K562 (cell line): ENCODE results near the gene KATNAL1. TPM values are rescaled to one million over a fixed set of nuclear protein-coding genes. Genes with fewer than 3 reads are reported as not detected.

Experiments
- ATAC-seq: fragments of 200-7000 bp; cut with Tn5 transposase; 3 replicates; pipeline ENCODE4 v1.9.1; 2020; ENCODE audit warnings: moderate library complexity
- BruUV-seq: library from RNA; stranded (reverse); fragments of 400-500 nt; replicated peaks from 2 replicates; lab custom pipeline; 2021; lab: Mats Ljungman, UMichigan
- CTCF ChIA-PET: fragments of 300-600 bp; formaldehyde crosslinking; extraction: SDS; loops from one replicate; lab custom pipeline; 2021; ENCODE audit warnings: low intra/inter-chr PET ratio; lab: Yijun Ruan, JAX
- POLR2A ChIA-PET: fragments of 300-600, 350-650 bp; sonication (Branson Sonifier 250); formaldehyde crosslinking; extraction: SDS; loops from one replicate; lab custom pipeline; 2021; ENCODE audit warnings: antibody characterized with exemption, inconsistent platforms; lab: Yijun Ruan, JAX
- DNase-seq, 4 experiments: peaks; one replicate each; pipeline versions ENCODE4 v3.0.0 to v3.0.0-alpha.2; 2011 to 2018; ENCODE audit warnings: low spot score in 3 of 4, mixed read lengths in 3 of 4; ENCODE audit errors: extremely low read depth in 1 of 4
- FAIRE-seq: peaks from 2 replicates; lab custom pipeline; 2011; peaks lifted over from hg19 to GRCh38; lab: Jason Lieb, UNC
- H2AFZ ChIP-seq: 2 replicates; pipeline ENCODE4 v1.6.0; 2011; ENCODE audit warnings: low read depth, low read length, control low read depth, inconsistent platforms
- H3K27ac ChIP-seq: fragments of 200-600 bp; 3 replicates; pipeline ENCODE4 v1.8.0; 2011; ENCODE audit warnings: low read depth, mild to moderate bottlenecking, control low read depth, inconsistent platforms, low read length, moderate library complexity, mixed read lengths; ENCODE audit errors: extremely low read depth
- H3K27me3 ChIP-seq, 2 experiments: fragments of 300-600 bp in 1 of 2; 2 replicates in 1 of 2; 3 replicates in 1 of 2; pipeline versions ENCODE4 v1.6.0 to v1.8.0; 2011; ENCODE audit warnings: inconsistent platforms in 2 of 2, low read length in 2 of 2, mild to moderate bottlenecking in 1 of 2, mixed read lengths in 1 of 2, moderate library complexity in 1 of 2; ENCODE audit not compliant: control insufficient read depth in 2 of 2, insufficient read depth in 2 of 2
- H3K36me3 ChIP-seq: fragments of 300-600 bp; 3 replicates; pipeline ENCODE4 v1.8.0; 2011; ENCODE audit warnings: mild to moderate bottlenecking, low read length, inconsistent platforms; ENCODE audit not compliant: control insufficient read depth, insufficient read depth
- H3K4me1 ChIP-seq, 2 experiments: fragments of 200-600 bp in 1 of 2; replicated peaks in 1 of 2; 2 replicates in 1 of 2; 3 replicates in 1 of 2; pipeline versions ENCODE4 v1.5.1 to v1.8.0; 2011; ENCODE audit warnings: inconsistent platforms in 2 of 2, low read length in 2 of 2, mild to moderate bottlenecking in 1 of 2, mixed read lengths in 1 of 2, moderate library complexity in 1 of 2; ENCODE audit not compliant: control insufficient read depth in 2 of 2, insufficient read depth in 2 of 2
- H3K4me2 ChIP-seq: 2 replicates; pipeline ENCODE4 v1.6.1; 2011; ENCODE audit warnings: low read length, control low read depth, inconsistent platforms, mixed read lengths; ENCODE audit not compliant: insufficient read depth
- H3K4me3 ChIP-seq: fragments of 200-600 bp; sonication (generic), shearing (Covaris generic); 2 replicates; pipeline ENCODE4 v1.5.1; 2016; ENCODE audit warnings: control low read depth, inconsistent platforms
- H3K79me2 ChIP-seq: fragments of 200-600 bp; 3 replicates; pipeline ENCODE4 v1.8.0; 2011; ENCODE audit warnings: low read length, inconsistent platforms; ENCODE audit not compliant: control insufficient read depth, insufficient read depth
- H3K9ac ChIP-seq, 2 experiments: 2 replicates each; pipeline versions ENCODE4 v1.6.0 to v1.6.1; 2011; ENCODE audit warnings: low read depth in 2 of 2, low read length in 2 of 2, control low read depth in 1 of 2, inconsistent platforms in 1 of 2, mild to moderate bottlenecking in 1 of 2, mixed read lengths in 1 of 2; ENCODE audit not compliant: insufficient read depth in 1 of 2
- H3K9me1 ChIP-seq: one replicate; pipeline ENCODE4 v1.6.0; 2011; ENCODE audit warnings: inconsistent platforms, mild to moderate bottlenecking, low read length, moderate library complexity; ENCODE audit not compliant: control insufficient read depth, insufficient read depth
- H3K9me3 ChIP-seq: replicated peaks from 2 replicates; pipeline ENCODE4 v1.5.1; 2011; ENCODE audit warnings: low read depth, low read length, inconsistent platforms; ENCODE audit not compliant: control insufficient read depth, insufficient read depth
- H4K20me1 ChIP-seq: replicated peaks from 2 replicates; pipeline ENCODE4 v1.6.1; 2011; ENCODE audit warnings: low read length, inconsistent platforms, mixed read lengths; ENCODE audit not compliant: control insufficient read depth, insufficient read depth
- BRF1 ChIP-seq: IDR thresholded peaks from 3 replicates; pipeline ENCODE4 v1.6.1; 2011; ENCODE audit warnings: borderline replicate concordance, mild to moderate bottlenecking; ENCODE audit not compliant: insufficient read length; ENCODE audit errors: extremely low read depth
- FOXP1 ChIP-seq: sonication (generic); formaldehyde crosslinking; IDR thresholded peaks from 2 replicates; pipeline ENCODE4 v1.8.0; 2022; ENCODE audit warnings: mild to moderate bottlenecking, missing genetic modification reagents
- HIVEP1 ChIP-seq: fragments of 250-450 bp; sonication (Bioruptor Pico); IDR thresholded peaks from 2 replicates; pipeline ENCODE4 v1.4.0; 2020; ENCODE audit warnings: mild to moderate bottlenecking
- KLF6 ChIP-seq: fragments of 250-450 bp; sonication (Bioruptor Pico); IDR thresholded peaks from 2 replicates; pipeline ENCODE4 v1.4.0; 2020; ENCODE audit warnings: mild to moderate bottlenecking, moderate library complexity, borderline replicate concordance
- TBP ChIP-seq: optimal IDR thresholded peaks from 2 replicates; pipeline ENCODE3; 2011; ENCODE audit warnings: low read depth, low read length, improper control_type of control experiment
- ZBTB7A ChIP-seq: IDR thresholded peaks from 2 replicates; pipeline ENCODE4 v1.6.1; 2011; ENCODE audit warnings: low read depth, mild to moderate bottlenecking, low read length, moderate library complexity, borderline replicate concordance; ENCODE audit not compliant: control insufficient read depth
- ZNF717 ChIP-seq: fragments of 250-450 bp; sonication (Bioruptor Pico); IDR thresholded peaks from 2 replicates; pipeline ENCODE4 v1.5.0; 2021
- WGBS: fragments of 100-300 bp; shearing (Covaris generic); methylation state at CpG from one replicate; pipeline ENCODE4 v1.1.6; 2016; ENCODE audit warnings: low coverage, mixed read lengths; ENCODE audit not compliant: insufficient coverage; ENCODE audit errors: missing lambda C conversion rate; 5-methylcytosine and 5-hydroxymethylcytosine counted together
- in situ Hi-C: fragments of 300-500 bp; cut with MboI; formaldehyde crosslinking; loops from 4 replicates; pipeline ENCODE4 v1.15.0; 2018; ENCODE audit warnings: inconsistent platforms, mixed read lengths
- intact Hi-C: fragments of 100-400 bp; cut with micrococcal nuclease; formaldehyde crosslinking; loops from 2 replicates; pipeline ENCODE4 v1.14.2; 2022
- polyA plus RNA-seq, 8 experiments: library from polyadenylated mRNA; depleted of rRNA in 4 of 8; stranded (reverse) in 5 of 8; unstranded in 3 of 8; fragments of >200 nt; fragmentation: Nextera tagmentation in 2 of 8; fragmentation: Illumina TruSeq in 1 of 8; extraction: Ambion mirVana in 2 of 8; extraction: Trizol in 1 of 8; gene quantifications; 2 replicates each; pipeline versions ENCODE4 v1.2.1 to v1.2.3, GENCODE V29; 2011 to 2014; ENCODE audit warnings: inconsistent platforms in 1 of 8, missing spikeins in 1 of 8
- total RNA-seq, 7 experiments: library from RNA; depleted of rRNA in 6 of 7; stranded (reverse); fragments of >200 nt in 6 of 7; fragmentation: Illumina TruSeq in 2 of 7; extraction: Trizol in 2 of 7; gene quantifications; 2 replicates each; pipeline versions ENCODE4 v1.2.1 to v1.2.3, GENCODE V29; 2011 to 2021; ENCODE audit warnings: low replicate concordance in 1 of 7
- TF ChIP-seq, protein P1 (sequence below): sonication (generic); formaldehyde crosslinking; IDR thresholded peaks from 2 replicates; pipeline ENCODE4 v1.8.1; 2023; ENCODE audit warnings: mild to moderate bottlenecking, missing genetic modification reagents

KATNAL1 gene
- total and polyA plus RNA-seq, 9 of the 15 experiments (the other 6 are each of a cell fraction or from before 2014, with no cell fraction given), result 2.5 to 8.2 (median 5.5) TPM

DNA sequence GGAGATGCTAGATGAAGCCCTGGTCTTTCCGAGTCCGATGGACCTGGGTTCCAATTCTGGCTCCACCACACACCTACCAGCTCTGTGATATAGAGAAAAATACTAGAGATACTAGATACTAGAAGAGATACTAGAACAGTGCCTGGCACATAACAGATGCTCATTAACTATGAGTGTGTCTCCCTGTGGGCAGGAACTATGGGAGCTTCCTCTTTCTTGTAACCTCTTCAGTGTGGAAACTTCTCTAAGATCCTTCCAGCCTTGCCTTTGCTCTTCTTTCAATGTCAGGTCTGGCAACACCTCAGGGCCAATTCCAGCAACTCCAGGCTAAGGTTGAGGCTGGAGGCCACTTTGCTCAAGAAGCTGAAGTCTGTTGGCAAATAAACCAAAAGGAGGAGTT, 143.9 kb downstream of the KATNAL1 start:
- H3K4me1 ChIP-seq, result no peaks in the 10 kb centered on the region
- FAIRE-seq (no peak), ATAC-seq (no peak), DNase-seq (no peak)
- in situ Hi-C loops, result no loop called here
- no peaks in the 10 kb centered on the region for H3K9me3 ChIP-seq
- H3K27me3 ChIP-seq, result peaks cover 3 to 39% of the 10 kb centered on the region in 2 experiments; a peak in 4 of 5 replicates
- H3K79me2 ChIP-seq, result no peaks in the 10 kb centered on the region
- ChIA-PET POLR2A (no interaction called here), CTCF (no interaction called here)
- no peak for TF ChIP-seq BRF1
- TF ChIP-seq FOXP1 (CRISPR knock-in tag), result no peak
- TF ChIP-seq ZNF717 (CRISPR knock-in tag), result no peak
- no peak for TF ChIP-seq ZBTB7A
- TF ChIP-seq TBP, result no peak
- TF ChIP-seq HIVEP1 (CRISPR knock-in tag), result no peak
- TF ChIP-seq, protein P1, sequence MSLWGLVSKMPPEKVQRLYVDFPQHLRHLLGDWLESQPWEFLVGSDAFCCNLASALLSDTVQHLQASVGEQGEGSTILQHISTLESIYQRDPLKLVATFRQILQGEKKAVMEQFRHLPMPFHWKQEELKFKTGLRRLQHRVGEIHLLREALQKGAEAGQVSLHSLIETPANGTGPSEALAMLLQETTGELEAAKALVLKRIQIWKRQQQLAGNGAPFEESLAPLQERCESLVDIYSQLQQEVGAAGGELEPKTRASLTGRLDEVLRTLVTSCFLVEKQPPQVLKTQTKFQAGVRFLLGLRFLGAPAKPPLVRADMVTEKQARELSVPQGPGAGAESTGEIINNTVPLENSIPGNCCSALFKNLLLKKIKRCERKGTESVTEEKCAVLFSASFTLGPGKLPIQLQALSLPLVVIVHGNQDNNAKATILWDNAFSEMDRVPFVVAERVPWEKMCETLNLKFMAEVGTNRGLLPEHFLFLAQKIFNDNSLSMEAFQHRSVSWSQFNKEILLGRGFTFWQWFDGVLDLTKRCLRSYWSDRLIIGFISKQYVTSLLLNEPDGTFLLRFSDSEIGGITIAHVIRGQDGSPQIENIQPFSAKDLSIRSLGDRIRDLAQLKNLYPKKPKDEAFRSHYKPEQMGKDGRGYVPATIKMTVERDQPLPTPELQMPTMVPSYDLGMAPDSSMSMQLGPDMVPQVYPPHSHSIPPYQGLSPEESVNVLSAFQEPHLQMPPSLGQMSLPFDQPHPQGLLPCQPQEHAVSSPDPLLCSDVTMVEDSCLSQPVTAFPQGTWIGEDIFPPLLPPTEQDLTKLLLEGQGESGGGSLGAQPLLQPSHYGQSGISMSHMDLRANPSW (CRISPR knock-in tag), result no peak
- no peak for TF ChIP-seq KLF6
- no TSS peak for BruUV-seq
- H3K9me1 ChIP-seq, result no peaks in the 10 kb centered on the region
- no peaks in the 10 kb centered on the region for H3K36me3 ChIP-seq
- H3K27ac ChIP-seq, result no peak overlapping the region
- intact Hi-C loops, result no loop called here
- H2AFZ ChIP-seq, result no peak overlapping the region
- H3K4me2 ChIP-seq, result no peak overlapping the region
- no peak overlapping the region for H3K9ac ChIP-seq
- H4K20me1 ChIP-seq, result no peaks in the 10 kb centered on the region
- H3K4me3 ChIP-seq, result no peak overlapping the region
- 0% methylated on average over 2 of the region's 2 CpGs for WGBS
